PFSK-1 (cell line): Measurements from ENCODE around the gene KRTAP9-1.
"Not testable (repeated sequence)": the region's sequence is repeated elsewhere in the genome, so short reads cannot be mapped to it uniquely, and the experiment has no call there.

Experiments used
- FOXP2 ChIP-seq: optimal IDR thresholded peaks from 2 replicates; pipeline ENCODE3; 2011; ENCODE audit warnings: borderline replicate concordance, control low read depth, inconsistent platforms; ENCODE audit not compliant: insufficient read depth; ENCODE audit errors: extremely low read length, extremely low read depth
- POLR2AphosphoS5 ChIP-seq: IDR thresholded peaks from 2 replicates; pipeline ENCODE4 v1.6.1; 2012; ENCODE audit warnings: low read depth, mild to moderate bottlenecking, control low read depth, low read length, moderate library complexity
- REST ChIP-seq, 2 experiments: IDR thresholded peaks; 2 replicates each; pipeline versions ENCODE4 v1.6.1 to v1.8.0; 2011 to 2012; ENCODE audit warnings: low read depth in 2 of 2, low read length in 2 of 2, control low read depth in 1 of 2, inconsistent platforms in 1 of 2, mild to moderate bottlenecking in 1 of 2, moderate library complexity in 1 of 2; ENCODE audit not compliant: insufficient read depth in 1 of 2
- SIN3A ChIP-seq: IDR thresholded peaks from 2 replicates; pipeline ENCODE4 v1.6.1; 2012; ENCODE audit warnings: mild to moderate bottlenecking, low read length, moderate library complexity, borderline replicate concordance; ENCODE audit not compliant: insufficient read depth
- TAF1 ChIP-seq: IDR thresholded peaks from 2 replicates; pipeline ENCODE4 v1.6.1; 2012; ENCODE audit warnings: low read length, control low read depth, borderline replicate concordance; ENCODE audit not compliant: insufficient read depth

DNA sequence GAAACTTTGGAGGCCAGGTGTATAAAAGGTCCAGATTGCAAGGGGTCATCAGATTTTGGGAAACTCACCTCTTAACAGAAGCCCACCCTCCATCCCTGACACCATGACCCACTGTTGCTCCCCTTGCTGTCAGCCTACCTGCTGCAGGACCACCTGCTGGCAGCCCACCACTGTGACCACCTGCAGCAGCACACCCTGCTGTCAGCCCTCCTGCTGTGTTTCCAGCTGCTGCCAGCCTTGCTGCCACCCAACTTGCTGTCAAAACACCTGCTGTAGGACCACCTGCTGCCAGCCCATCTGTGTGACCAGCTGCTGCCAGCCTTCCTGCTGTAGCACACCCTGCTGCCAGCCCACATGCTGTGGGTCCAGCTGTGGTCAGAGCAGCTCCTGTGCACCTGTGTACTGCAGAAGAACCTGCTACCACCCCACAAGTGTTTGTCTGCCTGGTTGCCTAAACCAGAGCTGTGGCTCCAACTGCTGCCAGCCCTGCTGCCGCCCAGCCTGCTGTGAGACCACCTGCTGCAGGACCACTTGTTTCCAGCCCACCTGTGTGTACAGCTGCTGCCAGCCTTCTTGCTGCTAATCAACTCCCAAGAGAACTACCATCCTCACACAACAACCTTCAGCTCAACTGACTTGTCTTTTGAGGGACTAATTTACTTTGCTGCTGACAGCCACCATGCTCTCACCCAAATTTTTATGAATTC is 42.9 kb downstream of the KRTAP9-1 start, which contains the start of gene KRTAP9-3:
- not testable (repeated sequence) for TF ChIP-seq SIN3A; TAF1; REST (IDR thresholded peaks at IDR 0.05; ENCODE audit: insufficient read depth in 1 of 2, low read depth in 2 of 2, low read length in 2 of 2); POLR2AphosphoS5; FOXP2
